GM11168 (cell line): ENCODE results near the gene PCSK4.
"Not testable (repeated sequence)": the region's sequence is repeated elsewhere in the genome, so short reads cannot be mapped to it uniquely, and the experiment has no call there.

Experiments used
- in situ Hi-C: fragments of 300-500 bp; cut with MboI; formaldehyde crosslinking; loops from one replicate; pipeline ENCODE4 v1.12.0; 2022; ENCODE audit warnings: low sequenced_read_pairs; ENCODE audit not compliant: unreplicated experiment

PCSK4 gene

GRCh38 chr19:1490311-1491113 lies at the start of gene PCSK4:
TSS of gene PCSK4 (minus strand) at chr19:1490350. CDS start at chr19:1490346, 4 bp downstream.
- in situ Hi-C loops = no loop called here

DNA sequence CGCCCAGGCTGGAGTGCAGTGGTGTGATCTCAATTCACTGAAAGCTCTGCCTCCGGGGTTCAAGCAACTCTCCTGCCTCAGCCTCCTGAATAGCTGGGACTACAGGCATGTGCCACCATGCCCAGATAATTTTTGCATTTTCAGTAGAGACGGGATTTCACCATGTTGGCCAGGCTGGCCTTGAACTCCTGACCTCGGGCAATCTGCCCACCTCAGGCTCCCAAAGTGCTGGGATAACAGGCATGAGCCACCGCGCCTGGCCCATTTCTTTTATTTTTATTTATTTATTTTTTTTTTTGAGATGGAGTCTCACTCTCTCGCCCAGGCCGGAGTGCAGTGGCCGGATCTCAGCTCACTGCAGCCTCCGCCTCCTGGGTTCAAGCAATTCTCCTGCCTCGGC lies 49.6 kb upstream of the PCSK4 start:
- in situ Hi-C loops = loop anchor here (10.0 kb wide), 1 partner anchor 235 kb away; no protein-coding TSS in a partner anchor

DNA sequence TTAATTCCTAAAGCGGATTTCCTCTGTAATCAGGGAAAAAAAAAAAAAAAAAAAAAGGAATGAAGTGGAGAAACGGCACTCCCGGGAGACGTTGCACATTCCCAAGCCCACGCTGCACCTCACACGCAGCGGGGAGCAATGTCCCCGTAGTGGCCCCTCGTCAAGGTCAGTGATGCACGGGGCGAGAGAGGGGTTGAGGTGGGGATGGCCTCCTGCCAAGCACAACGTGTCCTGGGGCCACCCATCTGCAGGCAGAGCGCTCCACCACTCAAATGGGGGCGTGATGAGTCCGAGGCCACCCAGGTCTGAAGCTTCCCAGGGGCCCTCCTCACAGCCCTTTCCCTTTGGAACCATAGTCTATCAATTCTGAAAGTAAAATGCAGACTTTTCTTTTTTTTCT lies 48.8 kb upstream of the PCSK4 start:
- in situ Hi-C loops = no loop called here

DNA sequence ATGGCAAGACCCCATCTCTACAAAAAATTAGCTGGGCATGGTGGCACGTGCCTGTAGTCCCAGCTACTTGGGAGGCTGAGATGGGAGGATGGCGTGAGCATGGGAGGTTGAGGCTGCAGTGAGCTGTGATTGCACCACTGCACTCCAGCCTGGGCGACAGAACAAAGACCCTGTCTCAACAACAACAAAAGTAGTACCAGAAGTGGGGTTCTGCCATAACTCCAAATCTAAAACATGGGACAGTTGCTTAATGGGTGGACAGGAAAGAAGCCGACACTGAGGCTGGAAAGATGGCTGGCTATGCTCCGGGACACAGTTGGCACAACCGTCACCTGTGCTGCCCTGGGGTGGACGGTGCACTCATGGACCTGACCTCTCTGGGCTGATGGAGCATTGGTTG lies 45.5 kb upstream of the PCSK4 start:
- in situ Hi-C loops = not testable (repeated sequence)

DNA sequence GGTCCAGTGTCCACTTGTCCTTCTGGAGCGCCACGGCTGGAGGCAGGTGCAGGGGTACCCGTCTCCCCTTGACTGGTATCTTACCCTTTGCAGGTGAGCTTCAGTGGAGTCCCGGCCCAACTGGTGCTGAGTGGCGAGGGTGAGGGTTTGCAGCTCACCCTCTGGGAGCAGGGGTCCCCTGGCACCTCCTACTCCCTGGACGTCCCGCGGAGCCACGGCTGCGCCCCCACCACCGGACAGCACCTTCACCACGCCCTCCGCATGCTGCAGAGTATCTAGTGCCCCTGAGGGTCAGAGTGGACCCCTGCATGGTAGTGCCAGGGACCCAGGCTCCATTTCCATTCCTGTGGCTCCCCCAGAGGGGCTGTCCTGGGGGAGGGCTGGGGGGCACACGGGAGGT lies 44.8 kb upstream of the PCSK4 start:
- in situ Hi-C loops = no loop called here

- in situ Hi-C loops = no loop called here
Observed at GRCh38 chr19:1533510-1534150, 43.5 kb upstream of the PCSK4 start.

DNA sequence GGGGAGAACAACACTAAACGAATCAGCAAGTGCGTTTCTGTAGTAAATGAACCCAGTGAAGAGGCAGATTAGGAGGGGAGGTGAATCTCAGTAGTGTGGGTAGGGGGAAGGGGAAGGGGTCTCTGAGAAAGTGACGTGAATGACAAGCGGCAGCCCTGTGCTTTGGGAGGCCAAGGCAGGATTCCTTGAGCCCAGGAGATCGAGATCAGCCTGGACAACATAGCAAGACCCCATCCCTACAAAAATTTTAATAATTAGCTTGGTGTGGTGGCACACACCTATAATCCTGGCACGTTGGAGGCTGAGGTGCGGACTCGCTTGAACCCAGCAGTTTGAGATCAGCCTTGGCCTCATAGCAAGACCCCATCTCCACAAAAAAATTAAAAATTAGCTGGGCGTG lies 41.9 kb upstream of the PCSK4 start:
- in situ Hi-C loops = no loop called here

DNA sequence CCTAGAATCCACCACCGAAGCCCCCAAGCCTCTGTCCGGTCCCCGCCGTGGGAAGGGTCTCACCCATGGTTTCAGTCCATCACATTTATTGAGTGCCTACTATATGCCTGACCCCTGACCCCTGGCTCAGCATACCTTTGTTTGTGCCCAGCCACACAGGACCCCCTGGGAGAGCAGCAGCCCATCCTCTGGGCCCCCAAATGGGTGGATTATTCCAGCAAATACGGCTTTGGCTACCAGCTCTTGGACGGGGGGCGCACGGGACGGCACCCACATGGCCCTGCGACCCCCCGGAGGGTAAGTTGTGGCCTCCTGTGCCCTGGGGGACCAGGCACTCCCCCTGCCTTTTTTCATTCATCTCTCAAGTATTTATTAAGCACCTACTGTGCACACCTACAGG lies 41.4 kb upstream of the PCSK4 start:
- in situ Hi-C loops = no loop called here

DNA sequence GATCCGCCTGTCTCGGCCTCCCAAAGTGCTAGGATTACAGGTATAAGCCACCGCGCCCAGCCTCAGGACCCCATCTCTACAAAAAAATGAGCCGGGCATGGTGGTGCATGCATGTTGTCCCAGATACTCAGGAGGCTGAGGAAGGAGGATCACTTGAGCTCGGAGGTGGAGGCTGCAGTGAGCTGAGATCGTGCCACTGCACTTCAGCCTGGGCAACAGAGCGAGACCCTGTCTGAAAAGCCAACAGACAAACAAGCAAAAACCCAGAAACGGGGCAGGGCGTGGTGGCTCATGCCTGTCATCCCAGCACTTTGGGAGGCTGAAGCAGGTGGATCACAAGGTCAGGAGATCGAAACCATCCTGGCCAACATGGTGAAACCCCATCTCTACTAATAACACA lies 40.7 kb upstream of the PCSK4 start:
- in situ Hi-C loops = not testable (repeated sequence)

DNA sequence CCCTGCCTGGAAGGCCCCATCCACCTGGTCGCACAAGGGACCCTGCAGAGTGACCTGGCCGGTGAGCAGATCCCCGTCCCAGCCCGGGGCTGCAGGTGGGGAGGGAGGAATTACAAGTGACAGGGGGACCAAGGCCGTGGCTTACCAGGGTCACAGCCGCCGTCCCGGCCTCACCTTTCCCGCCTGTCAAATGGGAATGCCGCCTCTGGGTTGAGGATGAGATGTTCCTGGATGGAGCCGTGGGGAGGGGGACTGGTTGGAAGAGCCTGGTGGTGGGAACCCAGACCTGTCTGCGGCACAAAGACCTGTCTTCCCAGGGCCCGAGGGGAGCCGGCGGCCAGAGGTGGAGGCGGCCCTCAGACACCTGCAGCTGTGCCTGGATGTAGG lies 39.3 kb upstream of the PCSK4 start:
- in situ Hi-C loops = no loop called here

GRCh38 chr19:1528596-1529429 lies 38.7 kb upstream of the PCSK4 start:
- in situ Hi-C loops = no loop called here

- in situ Hi-C loops = no loop called here
Observed at GRCh38 chr19:1527650-1528309, 37.6 kb upstream of the PCSK4 start.

DNA sequence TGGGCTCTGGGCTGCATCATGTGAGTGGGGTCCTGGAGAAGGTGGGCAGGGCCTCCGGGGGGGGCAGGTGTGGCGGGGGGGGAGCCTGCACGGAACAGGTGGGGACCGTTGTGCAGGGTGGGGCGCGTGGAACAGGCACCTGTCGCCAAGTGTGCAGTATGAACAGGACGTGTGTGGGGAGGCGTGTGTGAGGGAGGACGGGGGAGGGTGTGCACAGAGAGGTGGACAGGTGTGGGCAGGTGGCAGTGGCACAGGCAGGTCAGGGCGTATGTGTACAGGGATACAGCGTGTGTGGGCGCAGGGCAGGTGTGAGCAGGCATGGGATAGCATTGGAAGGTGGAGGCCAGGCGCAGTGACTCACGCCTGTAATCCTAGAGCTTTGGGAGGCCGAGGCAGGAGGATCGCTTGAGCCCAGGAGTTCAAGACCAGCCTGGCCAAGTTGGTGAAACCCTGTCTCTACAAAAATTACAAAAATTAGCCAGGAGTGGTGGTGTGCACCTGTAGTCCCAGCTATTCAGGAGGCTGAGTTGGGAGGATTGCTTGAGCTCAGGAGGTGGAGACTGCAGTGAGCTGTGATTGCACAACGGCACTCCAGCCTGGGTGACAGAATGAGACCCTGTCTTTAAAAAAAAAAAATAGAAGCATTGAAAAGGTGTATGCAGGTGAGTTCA lies 37.0 kb upstream of the PCSK4 start:
- in situ Hi-C loops = no loop called here

GRCh38 chr19:1526066-1526778 lies 36.1 kb upstream of the PCSK4 start:
- in situ Hi-C loops = no loop called here

- in situ Hi-C loops = no loop called here
Observed at GRCh38 chr19:1525343-1525742, 35.2 kb upstream of the PCSK4 start.

DNA sequence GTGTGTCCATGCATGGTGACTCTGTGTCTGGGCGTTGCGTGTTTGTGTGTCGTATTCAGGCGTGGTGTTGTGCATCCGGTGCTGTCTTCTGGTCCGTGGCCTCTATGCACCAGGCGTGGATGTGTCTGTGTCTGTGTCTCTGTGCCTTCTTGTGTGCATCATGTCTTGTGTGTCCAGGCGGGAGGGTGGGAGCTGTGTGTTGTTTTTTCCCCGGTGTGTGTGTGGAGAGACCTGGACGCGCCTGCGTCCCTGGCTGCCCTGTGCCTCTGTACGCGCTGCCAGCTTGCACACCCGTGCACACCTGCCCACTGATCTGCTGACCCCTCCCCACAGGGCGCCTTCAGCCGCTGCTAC lies 34.8 kb upstream of the PCSK4 start:
- in situ Hi-C loops = no loop called here

GRCh38 chr19:1524287-1524971 lies 34.3 kb upstream of the PCSK4 start:
- in situ Hi-C loops = no loop called here

GRCh38 chr19:1523412-1524286 lies 33.5 kb upstream of the PCSK4 start, which contains the start of gene PLK5:
TSS of gene PLK5 (plus strand) at chr19:1524077. CDS start at chr19:1526997, 2,920 bp downstream.
- in situ Hi-C loops = no loop called here
